HG03520 (cell line): ENCODE measurements around the gene CRTAC1.

Experiments
- ATAC-seq: cut with Tn5 transposase; IDR thresholded peaks from one replicate; pipeline ENCODE4 v1.9.1; 2021; ENCODE audit warnings: mild to moderate bottlenecking, moderate library complexity; ENCODE audit not compliant: unreplicated experiment

CRTAC1 gene

GRCh38 chr10:97975598-97975997 is 54.8 kb downstream of the CRTAC1 start:
- ATAC-seq: no peak

DNA sequence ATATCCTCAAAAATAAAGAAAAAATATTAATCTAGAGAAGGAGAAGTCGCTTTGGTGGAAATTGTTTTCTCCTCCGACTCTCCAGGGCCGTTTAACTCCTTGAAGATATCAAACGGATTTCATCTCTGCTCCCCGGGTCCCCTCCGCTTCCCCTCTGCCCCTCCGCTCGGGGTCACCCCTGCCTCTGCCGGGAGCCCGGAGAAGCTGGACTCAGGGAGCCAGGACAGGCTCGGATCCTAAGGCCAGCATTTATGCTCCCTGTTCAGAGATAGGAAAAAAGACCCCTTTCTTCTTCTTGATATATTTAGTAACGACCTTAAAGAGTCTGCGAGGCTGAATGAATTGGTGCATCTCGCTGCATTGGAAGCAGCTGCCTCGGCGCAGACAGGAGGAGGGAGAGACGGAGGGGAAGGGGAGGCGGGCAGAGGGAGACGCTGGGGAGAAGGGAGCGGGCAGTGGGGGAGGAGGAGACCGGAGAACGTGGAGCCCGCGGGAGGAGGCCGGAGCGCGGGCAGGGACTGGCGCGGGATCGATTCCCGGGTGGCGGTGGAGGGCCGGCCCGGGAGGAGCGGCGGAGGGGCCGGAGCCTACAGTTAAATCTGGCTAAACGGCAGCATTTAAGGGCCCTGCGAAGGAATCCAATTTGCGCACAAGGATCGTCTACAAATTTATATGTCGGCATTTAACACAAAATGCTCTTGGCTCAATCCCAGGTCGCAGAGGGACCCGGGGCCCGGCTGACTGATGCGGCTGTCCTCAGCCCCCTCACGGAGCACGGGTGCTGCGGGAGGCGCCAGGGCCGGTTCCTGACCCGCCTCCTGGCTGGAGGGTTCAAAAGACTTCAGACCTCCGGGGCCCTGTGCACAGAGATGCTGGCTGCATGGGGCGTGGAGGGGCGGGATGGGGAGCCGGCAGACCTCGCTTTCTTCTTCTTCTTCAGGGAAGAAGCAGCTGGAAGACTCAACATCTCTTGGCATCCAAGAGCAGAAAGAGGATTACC is 55.6 kb downstream of the CRTAC1 start:
- no peak for ATAC-seq

- no peak for ATAC-seq
Measured at GRCh38 chr10:97974100-97974499, 56.3 kb downstream of the CRTAC1 start.

GRCh38 chr10:97969538-97970079 is 60.8 kb downstream of the CRTAC1 start:
- no peak for ATAC-seq

DNA sequence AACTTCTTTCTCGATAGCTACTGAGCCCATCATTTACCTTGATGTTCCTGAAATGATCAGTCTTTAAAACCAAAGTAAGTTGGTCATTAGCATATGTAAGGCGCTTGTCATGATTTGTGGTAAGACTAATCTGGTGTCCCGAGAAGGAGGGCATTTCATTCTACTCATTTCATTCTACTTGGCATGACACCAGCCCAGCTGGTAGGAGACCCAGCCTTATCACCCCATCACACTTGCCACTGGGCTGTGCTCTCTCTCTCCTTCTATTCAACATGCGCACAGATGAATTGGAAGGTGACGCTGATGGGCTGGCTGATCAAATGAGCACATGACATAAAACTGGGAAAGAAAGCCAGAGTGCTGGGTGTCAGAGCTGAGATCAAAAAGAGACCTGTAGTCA is 65.7 kb downstream of the CRTAC1 start:
- ATAC-seq: no peak

GRCh38 chr10:97961945-97962344 is 68.5 kb downstream of the CRTAC1 start:
- no peak for ATAC-seq

DNA sequence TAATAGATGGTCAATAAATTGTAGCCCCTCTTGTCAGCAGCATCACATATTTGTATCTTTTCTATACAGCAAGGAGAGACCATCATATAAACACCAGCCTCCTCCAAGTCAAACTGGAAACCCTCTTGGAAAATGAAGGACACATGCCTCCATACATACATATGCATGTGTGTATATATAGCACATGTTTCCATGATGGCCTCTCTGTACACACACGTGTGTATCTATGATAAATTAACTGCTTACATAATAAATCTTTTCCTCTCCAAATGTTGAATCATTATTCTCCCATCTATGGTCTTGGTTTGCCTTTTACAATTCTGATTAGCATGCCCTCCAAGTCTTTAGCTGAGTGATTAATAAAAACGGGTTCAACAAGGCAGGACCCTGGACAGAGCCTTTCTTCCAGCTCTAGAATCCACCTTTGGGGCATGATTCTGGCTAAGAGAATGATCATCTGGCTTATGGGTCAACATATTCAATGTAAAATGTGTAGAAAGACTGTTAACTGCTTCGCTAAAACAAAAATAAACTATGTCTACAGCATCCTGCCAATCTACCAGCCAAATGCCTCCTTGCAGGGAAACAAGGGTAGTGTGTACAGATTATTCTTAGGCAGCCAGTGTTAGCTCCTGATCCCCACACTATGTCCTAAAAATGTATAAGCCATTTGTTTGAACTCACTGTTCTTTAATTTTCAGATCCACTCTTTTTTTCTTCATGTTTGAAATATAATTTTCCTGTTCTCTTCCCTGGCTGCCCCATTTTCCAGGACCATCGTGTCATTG is 70.0 kb downstream of the CRTAC1 start:
- no peak for ATAC-seq

- no peak for ATAC-seq
Measured at GRCh38 chr10:97949462-97949861, 81.0 kb downstream of the CRTAC1 start.

DNA sequence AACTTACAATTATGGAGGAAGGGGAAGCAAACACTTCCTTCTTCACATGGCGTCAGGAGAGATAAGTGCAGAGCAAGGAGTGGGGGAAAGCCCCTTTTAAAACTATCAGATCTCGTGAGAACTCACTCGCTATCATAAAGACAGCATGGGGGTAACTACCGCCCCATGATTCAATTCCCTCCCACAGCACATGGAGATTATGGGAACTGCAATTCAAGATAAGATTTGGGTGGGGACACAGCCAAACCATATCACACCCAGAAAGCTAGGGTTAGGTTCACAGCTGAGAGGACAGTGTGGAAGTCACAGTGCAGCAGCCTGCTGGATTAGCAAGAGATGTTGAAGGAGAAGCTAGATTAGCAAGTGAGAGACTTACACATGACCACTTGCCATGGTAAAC is 81.6 kb downstream of the CRTAC1 start:
- ATAC-seq: no peak

DNA sequence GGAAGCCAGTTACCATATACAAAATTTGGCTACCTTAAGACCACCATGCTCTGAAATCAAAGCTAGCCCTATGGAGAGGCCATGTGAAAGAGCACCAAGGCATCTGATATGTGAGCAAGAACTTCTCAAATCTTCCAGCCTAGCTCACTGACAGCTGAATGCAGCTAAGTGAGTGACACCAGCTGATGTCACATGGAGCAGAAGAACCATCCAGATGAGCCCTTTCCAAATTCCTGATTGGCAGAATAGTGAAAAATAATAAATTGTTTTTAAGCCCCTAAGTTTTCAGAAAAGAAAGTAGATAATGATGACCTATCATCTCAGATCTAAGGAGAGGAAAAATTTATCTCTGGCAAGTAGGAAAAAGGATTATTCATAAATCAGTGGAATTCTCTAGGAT is 85.6 kb downstream of the CRTAC1 start:
- no peak for ATAC-seq

- no peak for ATAC-seq
Measured at GRCh38 chr10:97943294-97943693, 87.1 kb downstream of the CRTAC1 start.

DNA sequence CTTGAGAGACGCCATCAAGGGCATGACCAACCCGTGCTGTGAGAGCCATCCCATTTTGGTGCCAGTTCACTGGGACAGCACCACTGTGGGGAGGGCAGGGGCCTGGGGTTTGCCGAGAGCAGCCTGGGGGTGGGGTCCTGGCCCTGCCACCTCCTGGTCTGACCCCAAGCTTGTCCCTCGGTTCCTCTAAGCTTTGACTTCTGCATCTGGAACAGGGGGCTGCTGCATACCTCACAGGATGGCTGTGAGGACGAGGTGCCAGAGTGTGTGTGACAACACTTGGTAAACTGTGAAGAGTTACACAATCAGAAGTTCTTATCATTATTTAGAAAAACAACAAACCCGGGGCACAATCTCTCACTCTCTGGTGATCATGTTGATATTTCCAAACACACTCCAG is 89.9 kb downstream of the CRTAC1 start:
- ATAC-seq: no peak

DNA sequence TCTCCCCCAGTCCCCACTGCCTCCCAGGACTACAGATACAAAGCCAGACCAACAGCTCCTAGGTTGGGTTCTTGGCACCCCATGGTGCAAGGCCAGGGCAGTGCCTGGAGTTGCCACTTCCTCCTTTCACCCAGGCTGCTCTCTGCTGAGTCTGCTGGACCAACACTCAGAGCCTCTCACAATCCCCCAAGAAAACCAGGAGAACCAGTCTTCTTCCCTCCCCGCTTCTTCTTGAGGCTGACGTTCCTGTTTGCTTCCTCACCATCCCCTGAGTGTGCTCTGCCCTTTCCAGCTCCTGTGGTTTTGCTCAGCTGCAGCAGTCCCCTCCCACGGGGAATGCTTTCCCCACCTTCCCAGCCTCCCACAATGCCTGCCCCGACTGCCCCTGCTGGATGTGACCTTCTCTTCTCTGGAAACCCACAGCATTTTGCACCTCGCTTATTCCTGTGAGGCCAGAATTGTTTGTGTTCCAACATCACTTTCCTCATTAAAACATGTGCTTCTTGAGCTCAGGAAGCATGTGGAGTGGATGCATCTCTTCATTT is 90.9 kb downstream of the CRTAC1 start:
- ATAC-seq: no peak

DNA sequence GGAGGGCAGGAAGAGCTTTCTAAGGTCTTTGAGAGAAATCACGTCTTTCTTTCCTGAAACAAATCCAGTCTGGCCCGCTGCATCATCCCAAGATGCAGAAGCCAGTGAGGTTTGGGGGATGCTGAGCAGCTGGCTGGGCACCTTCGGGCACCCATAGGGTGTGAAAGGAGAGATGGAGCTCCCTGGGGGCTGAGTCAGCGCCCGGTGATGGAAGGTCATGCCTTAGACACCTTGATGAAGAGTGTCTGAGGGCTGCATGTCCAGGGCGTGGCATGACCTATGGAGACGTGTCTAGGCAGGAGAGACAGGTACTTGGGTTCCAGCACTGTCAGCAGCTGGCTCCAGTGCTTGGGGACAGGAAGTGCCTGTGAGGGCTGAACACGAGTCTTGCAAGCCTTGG is 92.5 kb downstream of the CRTAC1 start:
- ATAC-seq: no peak

DNA sequence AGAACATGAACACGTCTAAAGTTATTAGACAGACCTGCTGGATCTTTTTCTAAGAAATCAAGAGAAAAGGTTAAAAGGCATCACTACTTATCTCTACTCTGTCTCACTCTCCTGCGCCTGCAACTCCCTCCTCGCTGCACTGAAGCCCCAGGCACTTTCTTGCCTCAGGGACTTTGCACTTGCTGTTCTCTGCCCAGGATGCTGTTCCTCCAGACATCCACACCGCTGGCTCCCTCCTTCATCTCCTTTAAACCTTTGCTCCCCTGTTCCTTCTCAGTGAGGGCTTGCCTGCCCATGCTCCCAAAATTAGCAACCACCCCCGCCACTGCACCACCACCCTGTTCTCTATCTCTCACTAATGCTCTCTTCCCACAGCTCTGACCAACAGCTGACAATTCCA is 93.4 kb downstream of the CRTAC1 start:
- no peak for ATAC-seq

DNA sequence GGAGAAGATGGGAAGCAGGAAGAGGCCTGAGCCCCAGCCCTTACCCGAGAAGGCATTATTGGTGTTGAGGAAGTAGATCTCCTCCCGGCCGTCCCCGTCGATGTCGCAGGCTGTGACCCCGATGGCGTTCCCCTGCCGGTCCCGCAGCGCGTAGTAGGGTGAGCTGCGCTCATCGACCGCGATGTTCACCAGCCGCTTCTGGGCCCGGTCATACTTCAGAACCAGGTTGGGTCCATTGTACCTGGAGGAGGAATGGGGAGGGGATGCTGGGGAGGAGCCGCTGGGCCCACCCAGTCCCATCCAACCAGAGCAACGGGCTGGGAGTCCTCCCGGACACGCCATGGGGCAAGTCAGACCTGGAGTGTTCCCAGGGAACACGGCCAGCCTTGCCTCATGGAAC is 94.3 kb downstream of the CRTAC1 start:
- ATAC-seq: no peak

GRCh38 chr10:97932932-97933530 is 97.4 kb downstream of the CRTAC1 start:
- ATAC-seq: no peak

DNA sequence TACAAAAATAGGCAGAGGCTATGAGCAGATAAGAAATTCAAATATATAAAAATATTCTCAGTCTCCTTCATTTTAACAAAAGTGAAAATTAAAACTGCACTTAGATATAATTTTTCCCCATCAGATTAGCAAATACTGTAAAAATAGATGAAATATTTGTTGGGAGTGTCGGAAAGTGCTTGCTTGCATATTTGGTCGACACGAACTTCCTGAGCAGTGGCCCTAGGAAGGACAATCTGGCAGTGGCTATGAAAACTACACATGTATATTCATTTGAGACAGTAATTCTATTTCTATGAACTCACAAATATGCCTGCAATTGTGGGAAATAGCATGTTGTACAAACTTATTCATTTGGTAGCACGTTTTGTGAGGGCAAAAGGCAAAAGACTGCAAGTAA is 99.4 kb downstream of the CRTAC1 start:
- ATAC-seq: no peak

DNA sequence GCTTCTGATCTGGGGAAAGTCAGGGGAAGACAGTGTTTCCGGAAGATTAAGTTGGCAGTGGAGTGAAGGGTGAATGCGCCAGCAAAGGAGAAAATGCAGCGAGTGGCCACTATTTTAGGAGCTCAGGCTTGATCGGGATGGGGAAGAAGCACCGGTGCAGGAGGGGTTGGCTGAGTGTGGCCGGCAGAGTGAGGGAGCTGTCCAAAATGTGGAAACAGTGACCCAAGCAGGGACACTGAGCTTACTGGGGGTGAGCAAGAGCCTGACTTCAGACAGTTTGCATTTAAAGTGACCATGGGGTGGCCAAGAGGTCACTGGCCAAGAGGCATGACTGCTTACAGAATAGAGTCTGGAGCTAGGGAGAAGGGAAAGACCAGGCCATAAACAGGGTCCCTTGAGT is 101.5 kb downstream of the CRTAC1 start:
- no peak for ATAC-seq

DNA sequence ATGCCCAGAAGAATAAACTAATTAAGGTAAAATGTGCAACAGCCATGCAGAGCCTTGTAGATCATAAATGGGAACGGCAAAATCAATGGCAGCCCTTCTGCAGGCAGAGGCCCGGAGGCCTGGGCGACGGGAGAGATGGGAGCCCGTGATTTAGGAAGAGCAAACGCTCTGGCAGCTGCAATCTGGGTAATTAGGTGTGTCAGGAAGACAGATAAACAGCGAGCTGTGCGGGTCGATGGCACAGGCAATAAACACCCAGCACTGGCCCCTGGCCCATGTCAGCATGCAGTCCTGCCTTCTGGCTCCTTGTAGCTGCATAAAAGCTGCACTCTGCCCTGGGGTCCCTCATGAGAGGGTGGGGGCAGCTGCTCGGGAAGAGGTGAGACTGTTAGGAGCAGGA is 102.8 kb downstream of the CRTAC1 start:
- no peak for ATAC-seq

- ATAC-seq: no peak
Measured at GRCh38 chr10:97926055-97926454, 104.4 kb downstream of the CRTAC1 start.
